Neural cell (in vitro differentiated cells): ENCODE data around the gene SKIL. TPM values are rescaled to one million over a fixed set of nuclear protein-coding genes. Genes with fewer than 3 reads are reported as not detected.

Experiments
- H2AFZ ChIP-seq: fragments of 200-600, 300-800 bp; sonication (generic), shearing (Covaris generic); 2 replicates; pipeline ENCODE4 v1.6.0; 2014; ENCODE audit warnings: low read depth, mild to moderate bottlenecking, antibody characterized with exemption, low read length, moderate library complexity
- H3F3A ChIP-seq: fragments of 200-600 bp; shearing (Covaris generic); 2 replicates; pipeline ENCODE4 v1.6.1; 2016; ENCODE audit warnings: mild to moderate bottlenecking, moderate library complexity, mixed read lengths, antibody characterized with exemption, low read length; ENCODE audit not compliant: insufficient read depth, poor library complexity, severe bottlenecking
- H3K27ac ChIP-seq: fragments of 200-600, 300-800 bp; sonication (generic), shearing (Covaris generic); 2 replicates; pipeline ENCODE4 v1.5.1; 2014; ENCODE audit warnings: mild to moderate bottlenecking, low read length, moderate library complexity
- H3K27me3 ChIP-seq: fragments of 300-800, 200-600 bp; sonication (generic), shearing (Covaris generic); 2 replicates; pipeline ENCODE4 v1.6.0; 2014; ENCODE audit warnings: mild to moderate bottlenecking, low read depth, low read length, moderate library complexity; ENCODE audit not compliant: insufficient read depth
- H3K36me3 ChIP-seq: fragments of 300-800, 200-600 bp; sonication (generic), shearing (Covaris generic); 2 replicates; pipeline ENCODE4 v1.5.1; 2014; ENCODE audit warnings: mild to moderate bottlenecking, antibody characterized with exemption, low read length, moderate library complexity; ENCODE audit not compliant: insufficient read depth
- H3K4me2 ChIP-seq: fragments of 300-800, 200-600 bp; sonication (generic), shearing (Covaris generic); 2 replicates; pipeline ENCODE4 v1.6.0; 2014; ENCODE audit warnings: mild to moderate bottlenecking, low read length
- H3K4me3 ChIP-seq: fragments of 300-800, 200-600 bp; sonication (generic), shearing (Covaris generic); 2 replicates; pipeline ENCODE4 v1.5.1; 2014; ENCODE audit warnings: mild to moderate bottlenecking, low read length, moderate library complexity
- H3K79me2 ChIP-seq: fragments of 200-600 bp; shearing (Covaris generic); replicated peaks from 2 replicates; pipeline ENCODE4 v1.6.0; 2014; ENCODE audit warnings: mild to moderate bottlenecking, low read length, moderate library complexity; ENCODE audit not compliant: insufficient read depth
- H3K9ac ChIP-seq: fragments of 300-800, 200-600 bp; sonication (generic), shearing (Covaris generic); 2 replicates; pipeline ENCODE4 v1.6.1; 2016; ENCODE audit warnings: mild to moderate bottlenecking, low read length, mixed read lengths
- H3K9me2 ChIP-seq: fragments of 200-600 bp; shearing (Covaris generic); 2 replicates; pipeline ENCODE4 v1.6.1; 2016; ENCODE audit warnings: mild to moderate bottlenecking, low read length, mixed read lengths; ENCODE audit not compliant: insufficient read depth
- H3K9me3 ChIP-seq: fragments of 200-600, 300-800 bp; sonication (generic), shearing (Covaris generic); 2 replicates; pipeline ENCODE4 v1.6.1; 2016; ENCODE audit warnings: mild to moderate bottlenecking, mixed run types, low read length, moderate library complexity, mixed read lengths
- H4K20me1 ChIP-seq: fragments of 200-600 bp; shearing (Covaris generic); 2 replicates; pipeline ENCODE4 v1.6.1; 2016; ENCODE audit warnings: mild to moderate bottlenecking, mixed run types; ENCODE audit not compliant: insufficient read depth
- EP300 ChIP-seq: fragments of 450-650 bp; conservative IDR thresholded peaks from 2 replicates; pipeline ENCODE4 v1.6.1; 2014; ENCODE audit warnings: antibody characterized with exemption, mild to moderate bottlenecking, moderate library complexity; ENCODE audit not compliant: poor library complexity, severe bottlenecking
- EZH2 ChIP-seq: fragments of 200-600, 300-800 bp; shearing (Covaris generic), sonication (generic); IDR thresholded peaks from 2 replicates; pipeline ENCODE4 v1.6.1; 2014; ENCODE audit warnings: antibody characterized with exemption, low read length, borderline replicate concordance, mild to moderate bottlenecking; ENCODE audit not compliant: insufficient read depth, poor library complexity, severe bottlenecking
- MXI1 ChIP-seq: fragments of 450-650 bp; conservative IDR thresholded peaks from 2 replicates; pipeline ENCODE4 v1.6.1; 2014; ENCODE audit warnings: antibody characterized with exemption, mild to moderate bottlenecking; ENCODE audit not compliant: poor library complexity, severe bottlenecking
- POLR2AphosphoS5 ChIP-seq: IDR thresholded peaks from 2 replicates; pipeline ENCODE4 v1.6.1; 2012
- RAD21 ChIP-seq: fragments of 450-650 bp; conservative IDR thresholded peaks from 2 replicates; pipeline ENCODE4 v1.6.1; 2014; ENCODE audit warnings: antibody characterized with exemption, mild to moderate bottlenecking, moderate library complexity
- SMC3 ChIP-seq: fragments of 450-650 bp; conservative IDR thresholded peaks from 2 replicates; pipeline ENCODE4 v1.6.1; 2014; ENCODE audit warnings: antibody characterized with exemption, mild to moderate bottlenecking, moderate library complexity; ENCODE audit not compliant: poor library complexity
- TAF1 ChIP-seq: IDR thresholded peaks from 2 replicates; pipeline ENCODE4 v1.6.1; 2012; ENCODE audit warnings: low read depth
- polyA plus RNA-seq: library from polyadenylated mRNA; depleted of rRNA; stranded (reverse); fragments of >200 nt; gene quantifications from 2 replicates; pipeline ENCODE4 v1.2.3, GENCODE V29; 2014
- TF ChIP-seq, protein P1 (sequence below): fragments of 450-650 bp; IDR thresholded peaks from 2 replicates; pipeline ENCODE4 v1.5.1; 2014; ENCODE audit warnings: antibody characterized with exemption, mild to moderate bottlenecking, moderate library complexity; ENCODE audit not compliant: poor library complexity, severe bottlenecking
- TF ChIP-seq, protein P2 (sequence below): IDR thresholded peaks from 2 replicates; pipeline ENCODE4 v1.6.1; 2012; ENCODE audit warnings: borderline replicate concordance

The SKIL gene
- polyA plus RNA-seq, 1 donor from 2014 or later: 36.9 TPM

DNA sequence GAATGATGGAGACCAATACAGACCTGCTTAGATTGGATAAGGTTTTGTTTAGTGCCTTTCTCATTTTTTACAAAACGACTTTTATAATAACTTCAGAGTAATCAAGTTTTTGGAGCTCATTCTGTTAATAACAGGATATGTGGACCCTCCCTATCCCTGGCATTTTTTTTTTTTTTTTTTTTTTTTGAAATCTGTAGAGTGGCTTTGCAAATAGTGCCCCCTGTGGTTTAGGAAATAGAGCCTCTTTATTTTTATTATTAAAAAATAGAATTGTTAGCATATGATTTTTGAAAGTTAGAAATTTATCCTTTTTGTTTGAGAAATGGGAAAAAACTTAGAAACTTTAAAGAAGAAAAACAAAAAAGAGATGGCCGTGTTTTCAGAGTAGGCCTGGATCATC, 11.4 kb downstream of the SKIL start:
- H3K27me3 ChIP-seq: no peaks in the 10 kb centered on the region
- no peak overlapping the region for H3K27ac ChIP-seq
- no peak overlapping the region for H3K4me2 ChIP-seq
- H2AFZ ChIP-seq: no peak overlapping the region
- H3K9me3 ChIP-seq: no peaks in the 10 kb centered on the region
- peaks cover 43% of the 10 kb centered on the region for H3K79me2 ChIP-seq
- no peaks in the 10 kb centered on the region for H3F3A ChIP-seq
- no peak for TF ChIP-seq EZH2
- no peak for TF ChIP-seq SMC3
- TF ChIP-seq RAD21: no peak
- no peak for TF ChIP-seq MXI1
- no peak for TF ChIP-seq POLR2AphosphoS5
- no peak for TF ChIP-seq TAF1
- TF ChIP-seq EP300: no peak
- TF ChIP-seq, protein P1, sequence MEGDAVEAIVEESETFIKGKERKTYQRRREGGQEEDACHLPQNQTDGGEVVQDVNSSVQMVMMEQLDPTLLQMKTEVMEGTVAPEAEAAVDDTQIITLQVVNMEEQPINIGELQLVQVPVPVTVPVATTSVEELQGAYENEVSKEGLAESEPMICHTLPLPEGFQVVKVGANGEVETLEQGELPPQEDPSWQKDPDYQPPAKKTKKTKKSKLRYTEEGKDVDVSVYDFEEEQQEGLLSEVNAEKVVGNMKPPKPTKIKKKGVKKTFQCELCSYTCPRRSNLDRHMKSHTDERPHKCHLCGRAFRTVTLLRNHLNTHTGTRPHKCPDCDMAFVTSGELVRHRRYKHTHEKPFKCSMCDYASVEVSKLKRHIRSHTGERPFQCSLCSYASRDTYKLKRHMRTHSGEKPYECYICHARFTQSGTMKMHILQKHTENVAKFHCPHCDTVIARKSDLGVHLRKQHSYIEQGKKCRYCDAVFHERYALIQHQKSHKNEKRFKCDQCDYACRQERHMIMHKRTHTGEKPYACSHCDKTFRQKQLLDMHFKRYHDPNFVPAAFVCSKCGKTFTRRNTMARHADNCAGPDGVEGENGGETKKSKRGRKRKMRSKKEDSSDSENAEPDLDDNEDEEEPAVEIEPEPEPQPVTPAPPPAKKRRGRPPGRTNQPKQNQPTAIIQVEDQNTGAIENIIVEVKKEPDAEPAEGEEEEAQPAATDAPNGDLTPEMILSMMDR: no peak
- TF ChIP-seq, protein P2, sequence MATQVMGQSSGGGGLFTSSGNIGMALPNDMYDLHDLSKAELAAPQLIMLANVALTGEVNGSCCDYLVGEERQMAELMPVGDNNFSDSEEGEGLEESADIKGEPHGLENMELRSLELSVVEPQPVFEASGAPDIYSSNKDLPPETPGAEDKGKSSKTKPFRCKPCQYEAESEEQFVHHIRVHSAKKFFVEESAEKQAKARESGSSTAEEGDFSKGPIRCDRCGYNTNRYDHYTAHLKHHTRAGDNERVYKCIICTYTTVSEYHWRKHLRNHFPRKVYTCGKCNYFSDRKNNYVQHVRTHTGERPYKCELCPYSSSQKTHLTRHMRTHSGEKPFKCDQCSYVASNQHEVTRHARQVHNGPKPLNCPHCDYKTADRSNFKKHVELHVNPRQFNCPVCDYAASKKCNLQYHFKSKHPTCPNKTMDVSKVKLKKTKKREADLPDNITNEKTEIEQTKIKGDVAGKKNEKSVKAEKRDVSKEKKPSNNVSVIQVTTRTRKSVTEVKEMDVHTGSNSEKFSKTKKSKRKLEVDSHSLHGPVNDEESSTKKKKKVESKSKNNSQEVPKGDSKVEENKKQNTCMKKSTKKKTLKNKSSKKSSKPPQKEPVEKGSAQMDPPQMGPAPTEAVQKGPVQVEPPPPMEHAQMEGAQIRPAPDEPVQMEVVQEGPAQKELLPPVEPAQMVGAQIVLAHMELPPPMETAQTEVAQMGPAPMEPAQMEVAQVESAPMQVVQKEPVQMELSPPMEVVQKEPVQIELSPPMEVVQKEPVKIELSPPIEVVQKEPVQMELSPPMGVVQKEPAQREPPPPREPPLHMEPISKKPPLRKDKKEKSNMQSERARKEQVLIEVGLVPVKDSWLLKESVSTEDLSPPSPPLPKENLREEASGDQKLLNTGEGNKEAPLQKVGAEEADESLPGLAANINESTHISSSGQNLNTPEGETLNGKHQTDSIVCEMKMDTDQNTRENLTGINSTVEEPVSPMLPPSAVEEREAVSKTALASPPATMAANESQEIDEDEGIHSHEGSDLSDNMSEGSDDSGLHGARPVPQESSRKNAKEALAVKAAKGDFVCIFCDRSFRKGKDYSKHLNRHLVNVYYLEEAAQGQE: no peak
- no peak overlapping the region for H3K9ac ChIP-seq
- H3K9me2 ChIP-seq: no peaks in the 10 kb centered on the region
- peaks cover 6% of the 10 kb centered on the region for H3K36me3 ChIP-seq
- no peak overlapping the region for H3K4me3 ChIP-seq
- H4K20me1 ChIP-seq: no peaks in the 10 kb centered on the region

DNA sequence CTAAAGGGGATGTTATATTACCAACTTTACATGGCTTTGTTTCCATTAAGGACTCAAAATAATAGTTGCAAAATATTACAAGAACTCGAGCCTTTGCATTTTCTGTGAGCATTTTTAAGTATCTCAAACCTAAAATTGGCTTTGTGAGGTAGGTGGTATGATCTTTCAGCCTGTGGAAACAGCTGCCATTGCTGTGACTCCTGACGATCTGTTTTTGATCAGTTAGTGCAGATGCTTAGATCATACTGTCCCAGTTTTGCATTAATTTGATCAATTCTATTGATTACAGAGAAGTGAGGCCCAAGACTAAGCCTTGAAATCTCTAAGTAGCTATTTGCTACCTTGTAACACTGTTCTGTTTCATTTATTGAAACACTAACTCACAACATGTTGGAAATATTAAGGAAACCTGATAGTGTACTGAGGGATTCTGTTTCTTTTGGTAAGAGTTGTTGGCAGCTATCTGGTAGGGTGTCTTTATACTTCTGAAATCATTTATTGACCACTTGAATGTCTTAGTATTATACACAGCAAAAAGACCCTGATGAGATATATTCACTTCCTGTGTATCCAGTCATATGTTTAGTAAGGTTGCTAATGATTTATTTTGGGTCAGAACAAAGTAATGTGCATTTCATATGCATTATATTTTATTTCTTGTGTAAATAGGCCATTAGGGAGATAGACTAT, 14.8 kb downstream of the SKIL start:
- Histone ChIP-seq H3K9me2 (no peaks in the 10 kb centered on the region), H3K9me3 (no peaks in the 10 kb centered on the region), H3K79me2 (peaks cover 45% of the 10 kb centered on the region), H3K36me3 (no peaks in the 10 kb centered on the region), H3K27ac (no peak overlapping the region), H3K27me3 (no peaks in the 10 kb centered on the region), H3K9ac (no peak overlapping the region), H3K4me2 (no peak overlapping the region), H3F3A (no peaks in the 10 kb centered on the region), H3K4me3 (no peak overlapping the region), H2AFZ (no peak overlapping the region), H4K20me1 (no peaks in the 10 kb centered on the region)
- TF ChIP-seq, protein P1: no peak
